ENCODE measurements around the gene ALX1. TPM values are rescaled to one million over a fixed set of nuclear protein-coding genes. Genes with fewer than 3 reads are reported as not detected.

ALX1 gene
- total RNA-seq, 1 experiment from 2014 or later = not detected

DNA sequence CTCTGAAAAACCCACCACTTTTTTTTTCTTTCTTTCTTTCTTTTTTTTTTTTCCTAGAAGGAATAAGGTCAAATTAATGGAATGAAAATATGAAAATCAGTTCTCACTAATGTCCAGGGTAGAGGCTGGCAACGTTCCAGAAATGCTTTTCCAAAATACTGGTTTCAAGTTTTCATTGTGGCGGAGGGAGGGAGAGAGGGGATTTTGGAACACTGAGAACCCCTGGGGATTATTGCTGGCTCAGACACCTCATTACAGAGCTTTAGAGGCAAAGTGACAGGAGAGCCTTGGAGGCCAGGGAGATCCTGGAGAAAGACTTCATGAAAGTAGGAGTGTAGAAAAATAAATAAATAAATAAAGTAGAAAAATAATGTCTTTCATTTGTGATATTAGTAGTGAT is 45.4 kb downstream of the ALX1 start:
- TF ChIP-seq, protein P1, sequence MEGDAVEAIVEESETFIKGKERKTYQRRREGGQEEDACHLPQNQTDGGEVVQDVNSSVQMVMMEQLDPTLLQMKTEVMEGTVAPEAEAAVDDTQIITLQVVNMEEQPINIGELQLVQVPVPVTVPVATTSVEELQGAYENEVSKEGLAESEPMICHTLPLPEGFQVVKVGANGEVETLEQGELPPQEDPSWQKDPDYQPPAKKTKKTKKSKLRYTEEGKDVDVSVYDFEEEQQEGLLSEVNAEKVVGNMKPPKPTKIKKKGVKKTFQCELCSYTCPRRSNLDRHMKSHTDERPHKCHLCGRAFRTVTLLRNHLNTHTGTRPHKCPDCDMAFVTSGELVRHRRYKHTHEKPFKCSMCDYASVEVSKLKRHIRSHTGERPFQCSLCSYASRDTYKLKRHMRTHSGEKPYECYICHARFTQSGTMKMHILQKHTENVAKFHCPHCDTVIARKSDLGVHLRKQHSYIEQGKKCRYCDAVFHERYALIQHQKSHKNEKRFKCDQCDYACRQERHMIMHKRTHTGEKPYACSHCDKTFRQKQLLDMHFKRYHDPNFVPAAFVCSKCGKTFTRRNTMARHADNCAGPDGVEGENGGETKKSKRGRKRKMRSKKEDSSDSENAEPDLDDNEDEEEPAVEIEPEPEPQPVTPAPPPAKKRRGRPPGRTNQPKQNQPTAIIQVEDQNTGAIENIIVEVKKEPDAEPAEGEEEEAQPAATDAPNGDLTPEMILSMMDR (IDR thresholded peaks at IDR 0.05; ENCODE audit: insufficient read depth in 1 of 2, low read depth in 1 of 2, low read length in 1 of 2, severe bottlenecking in 1 of 2, unreplicated experiment in 1 of 2) = no peak
- no peak overlapping the region for H3K4me3 Mint-ChIP-seq (ENCODE audit: unreplicated experiment)
- no peak for DNase-seq
- no peaks in the 10 kb centered on the region for H3K9me3 Mint-ChIP-seq (ENCODE audit: unreplicated experiment)
- Histone ChIP-seq H3K4me3 (ENCODE audit: low read depth, low read length) (no peak overlapping the region), H3K4me1 (peaks cover 11% of the 10 kb centered on the region), H3K27me3 (replicated peaks; ENCODE audit: control insufficient read depth, insufficient read depth, low read length) (no peaks in the 10 kb centered on the region), H3K9me3 (no peaks in the 10 kb centered on the region), H3K36me3 (ENCODE audit: control insufficient read depth, insufficient read depth, low read length) (no peaks in the 10 kb centered on the region)
- H3K27me3 Mint-ChIP-seq (ENCODE audit: insufficient read depth, unreplicated experiment) = no peaks in the 10 kb centered on the region
- no peak overlapping the region for H3K27ac Mint-ChIP-seq (ENCODE audit: unreplicated experiment)
- H3K36me3 Mint-ChIP-seq (ENCODE audit: insufficient read depth, unreplicated experiment) = no peaks in the 10 kb centered on the region
- ChIA-PET POLR2A (no interaction called here), CTCF (no interaction called here)
- BruUV-seq (replicated peaks) = no TSS peak
- intact Hi-C loops (cut with micrococcal nuclease; ENCODE audit: unreplicated experiment) = no loop called here
- H3K4me1 Mint-ChIP-seq (ENCODE audit: low read depth, unreplicated experiment) = peaks cover 3% of the 10 kb centered on the region

DNA sequence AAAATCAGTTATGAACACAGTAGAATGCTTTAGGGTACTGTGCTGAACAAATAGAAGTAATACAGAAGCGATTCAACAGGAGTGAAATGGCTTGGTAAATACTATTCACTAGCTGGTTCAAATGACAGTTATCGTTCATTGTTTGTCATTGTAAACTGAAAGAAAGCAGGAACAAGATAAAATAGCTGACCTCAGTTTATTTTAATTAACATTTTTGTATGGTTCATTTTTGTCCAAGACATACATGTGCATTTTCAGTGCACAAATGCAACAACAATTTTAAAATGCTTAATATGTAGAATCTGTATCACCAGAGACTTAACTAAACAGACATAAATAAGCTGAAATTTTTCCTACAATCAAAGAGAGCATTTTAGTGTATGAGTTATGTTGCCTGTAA is 49.9 kb downstream of the ALX1 start:
- Mint-ChIP-seq H3K27ac (ENCODE audit: unreplicated experiment) (no peak overlapping the region), H3K36me3 (ENCODE audit: insufficient read depth, unreplicated experiment) (no peaks in the 10 kb centered on the region), H3K4me1 (ENCODE audit: low read depth, unreplicated experiment) (peaks cover 6% of the 10 kb centered on the region), H3K9me3 (ENCODE audit: unreplicated experiment) (no peaks in the 10 kb centered on the region), H3K4me3 (ENCODE audit: unreplicated experiment) (no peak overlapping the region), H3K27me3 (ENCODE audit: insufficient read depth, unreplicated experiment) (peaks cover 2% of the 10 kb centered on the region)
- no peaks in the 10 kb centered on the region for H3K27me3 ChIP-seq (replicated peaks; ENCODE audit: control insufficient read depth, insufficient read depth, low read length)
- ChIA-PET CTCF (no interaction called here), POLR2A (no interaction called here)
- TF ChIP-seq, protein P1 (IDR thresholded peaks at IDR 0.05; ENCODE audit: insufficient read depth in 1 of 2, low read depth in 1 of 2, low read length in 1 of 2, severe bottlenecking in 1 of 2, unreplicated experiment in 1 of 2) = no peak
- intact Hi-C loops (cut with micrococcal nuclease; ENCODE audit: unreplicated experiment) = no loop called here
- no peaks in the 10 kb centered on the region for H3K9me3 ChIP-seq
- H3K36me3 ChIP-seq (ENCODE audit: control insufficient read depth, insufficient read depth, low read length) = no peaks in the 10 kb centered on the region
- no TSS peak for BruUV-seq (replicated peaks)
- H3K4me3 ChIP-seq (ENCODE audit: low read depth, low read length) = no peak overlapping the region
- DNase-seq = no peak
- H3K4me1 ChIP-seq = peaks cover 3% of the 10 kb centered on the region; the same call in 1 of the 2 replicates

DNA sequence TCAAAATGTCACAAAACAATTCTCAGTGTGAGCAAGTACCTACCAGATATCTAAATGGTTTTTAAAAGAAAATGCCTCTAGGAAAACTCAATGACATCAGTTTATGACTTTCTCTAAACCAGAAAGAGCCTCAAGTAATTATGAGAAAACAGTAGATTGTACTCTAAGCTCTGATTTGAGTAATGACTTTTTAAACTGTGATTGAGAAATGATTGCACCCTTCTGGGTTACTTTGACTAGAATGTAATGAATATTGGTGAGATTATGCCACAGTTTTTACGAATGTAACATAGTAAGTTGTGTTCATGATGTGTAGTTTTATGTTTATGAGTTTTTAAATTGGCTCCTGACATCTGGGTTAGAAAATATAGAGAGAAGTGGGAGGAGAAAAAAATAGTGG is 68.8 kb downstream of the ALX1 start:
- Mint-ChIP-seq H3K9me3 (ENCODE audit: unreplicated experiment) (no peaks in the 10 kb centered on the region), H3K4me1 (ENCODE audit: low read depth, unreplicated experiment) (no peaks in the 10 kb centered on the region), H3K36me3 (ENCODE audit: insufficient read depth, unreplicated experiment) (no peaks in the 10 kb centered on the region), H3K27ac (ENCODE audit: unreplicated experiment) (no peak overlapping the region), H3K4me3 (ENCODE audit: unreplicated experiment) (no peak overlapping the region), H3K27me3 (ENCODE audit: insufficient read depth, unreplicated experiment) (no peaks in the 10 kb centered on the region)
- no peak overlapping the region for H3K4me3 ChIP-seq (ENCODE audit: low read depth, low read length)
- intact Hi-C loops (cut with micrococcal nuclease; ENCODE audit: unreplicated experiment) = no loop called here
- H3K36me3 ChIP-seq (ENCODE audit: control insufficient read depth, insufficient read depth, low read length) = no peaks in the 10 kb centered on the region
- ChIA-PET CTCF (no interaction called here), POLR2A (no interaction called here)
- H3K27me3 ChIP-seq (replicated peaks; ENCODE audit: control insufficient read depth, insufficient read depth, low read length) = no peaks in the 10 kb centered on the region
- no peaks in the 10 kb centered on the region for H3K4me1 ChIP-seq
- no TSS peak for BruUV-seq (replicated peaks)
- TF ChIP-seq, protein P1 (IDR thresholded peaks at IDR 0.05; ENCODE audit: insufficient read depth in 1 of 2, low read depth in 1 of 2, low read length in 1 of 2, severe bottlenecking in 1 of 2, unreplicated experiment in 1 of 2) = no peak
- DNase-seq = no peak
- H3K9me3 ChIP-seq = no peaks in the 10 kb centered on the region
